Activated T-helper 1 cell treated with anti-CD3 and anti-CD28 coated beads, Interleukin-2, amount 50 U/mL, for 16 hours (primary cell): Measurements from ENCODE around the gene CRPPA.
"Not testable (repeated sequence)": the region's sequence is repeated elsewhere in the genome, so short reads cannot be mapped to it uniquely, and the experiment has no call there.

Source experiments
- DNase-seq, 2 donors: peaks; one replicate each; pipeline ENCODE4 v3.0.0-alpha.2; 2020; ENCODE audit warnings: low read depth in 1 of 2, low spot score in 1 of 2

The CRPPA gene

GRCh38 chr7:16421333-16422102 is at the start of gene CRPPA:
Gene CRPPA, minus strand, starts transcription at chr7:16421538. Its CDS starts 216 bp downstream, at chr7:16421322.
- DNase-seq, result peak in 1 of 2 donors; percentile 19

DNA sequence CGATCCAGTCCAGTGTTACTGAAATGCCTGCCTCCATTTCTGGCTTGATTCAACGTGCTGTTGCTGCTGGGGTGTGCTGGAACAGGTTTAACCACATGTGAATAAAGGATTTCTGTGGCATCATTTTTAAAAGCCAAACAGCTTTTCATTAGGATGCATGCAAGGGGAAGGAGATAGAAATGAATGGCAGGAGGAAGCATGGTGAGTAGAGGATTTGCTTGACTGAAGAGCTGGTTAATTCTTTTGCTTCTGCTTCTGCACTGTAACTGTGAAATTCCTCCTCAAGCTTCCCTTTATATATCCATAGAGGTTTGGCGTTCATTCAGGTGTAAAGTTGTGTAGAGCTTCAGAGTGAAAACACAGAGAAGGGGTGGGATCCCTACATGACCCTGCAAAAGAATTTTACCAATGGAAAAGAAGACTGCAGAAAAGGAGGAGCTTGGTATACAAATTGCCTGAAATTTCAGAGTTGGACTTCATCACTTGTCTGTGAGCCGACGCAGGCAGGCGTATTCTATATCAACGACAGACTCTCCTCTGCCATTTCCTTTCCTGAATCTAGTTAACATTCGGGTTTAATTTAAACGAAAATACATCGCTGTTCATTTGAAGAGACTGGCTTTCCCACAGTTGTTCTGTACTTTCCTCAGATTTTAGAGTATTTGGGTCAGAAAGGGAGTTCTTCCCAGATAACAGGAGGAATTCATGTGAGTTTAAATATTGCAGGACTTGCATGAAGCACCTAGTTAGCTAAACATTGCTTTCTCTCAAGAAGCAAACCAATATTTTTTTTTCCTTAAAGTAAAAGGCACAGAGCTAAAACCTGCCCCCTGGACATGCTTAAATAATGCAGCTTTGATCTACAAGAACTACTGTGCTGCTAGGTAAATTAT is 44.4 kb upstream of the CRPPA start, which contains the start of gene SOSTDC1:
Gene SOSTDC1, minus strand, starts transcription at position 270 of the 893 bp plus-strand sequence. Its CDS starts 70 bp downstream, at position 200.
- DNase-seq, result no peak

- DNase-seq, result no peak
These were observed 42.8 kb upstream of the CRPPA start for GRCh38 chr7:16463949-16464715.

DNA sequence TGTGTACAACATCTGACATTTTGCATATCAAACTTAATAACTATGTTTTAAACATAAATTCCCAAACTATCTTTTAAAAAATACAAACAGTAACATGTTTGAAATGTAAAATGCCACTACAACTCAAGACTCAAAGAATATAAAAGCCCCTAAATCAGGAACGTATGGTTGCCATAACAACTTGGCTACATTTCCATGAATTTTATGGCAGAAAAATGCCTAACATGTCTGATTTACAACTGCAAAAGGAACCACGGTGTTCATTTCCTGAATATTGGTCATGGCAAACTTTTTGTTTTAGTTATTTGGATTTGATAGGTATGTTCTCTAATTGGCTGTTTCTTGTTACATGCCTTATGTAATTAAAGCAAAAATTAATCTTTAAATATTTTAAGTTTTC is 42.2 kb upstream of the CRPPA start:
- DNase-seq, result no peak

GRCh38 chr7:16462431-16462889 is 41.1 kb upstream of the CRPPA start:
- DNase-seq, result no peak

- DNase-seq, result no peak
These were observed 39.6 kb upstream of the CRPPA start for GRCh38 chr7:16460789-16461493.

- DNase-seq, result not testable (repeated sequence)
These were observed 35.0 kb upstream of the CRPPA start for GRCh38 chr7:16456303-16456702.

GRCh38 chr7:16455591-16455990 is 34.3 kb upstream of the CRPPA start:
- DNase-seq, result no peak

DNA sequence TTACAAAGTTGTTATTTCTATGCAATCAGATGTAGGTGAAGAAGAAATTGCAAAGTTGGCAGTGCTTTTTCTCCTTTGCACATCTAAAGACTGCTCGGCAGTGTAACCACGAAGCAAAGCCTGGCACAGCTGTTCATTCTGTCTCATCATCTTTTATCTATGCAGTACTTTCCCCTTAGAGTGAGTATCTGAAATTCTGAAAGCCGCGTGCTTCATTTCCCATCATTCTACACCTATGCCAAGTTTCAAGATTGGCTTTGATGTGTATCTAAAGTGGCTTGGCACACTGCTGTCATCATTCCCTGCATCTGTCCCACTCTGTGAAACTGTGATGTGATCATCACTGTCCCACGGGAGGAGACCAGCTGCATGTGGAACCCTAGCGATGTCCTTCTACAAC is 29.0 kb upstream of the CRPPA start:
- no peak for DNase-seq

- no peak for DNase-seq
These were observed 26.5 kb upstream of the CRPPA start for GRCh38 chr7:16447876-16448275.

GRCh38 chr7:16446508-16446907 is 25.2 kb upstream of the CRPPA start:
- DNase-seq, result no peak

- not testable (repeated sequence) for DNase-seq
These were observed 22.5 kb upstream of the CRPPA start for GRCh38 chr7:16443871-16444270.

- no peak for DNase-seq
These were observed 17.6 kb upstream of the CRPPA start for GRCh38 chr7:16438988-16439387.

- DNase-seq, result no peak
These were observed 15.0 kb upstream of the CRPPA start for GRCh38 chr7:16436306-16436705.

- DNase-seq, result no peak
These were observed 12.3 kb upstream of the CRPPA start for GRCh38 chr7:16433568-16434122.

DNA sequence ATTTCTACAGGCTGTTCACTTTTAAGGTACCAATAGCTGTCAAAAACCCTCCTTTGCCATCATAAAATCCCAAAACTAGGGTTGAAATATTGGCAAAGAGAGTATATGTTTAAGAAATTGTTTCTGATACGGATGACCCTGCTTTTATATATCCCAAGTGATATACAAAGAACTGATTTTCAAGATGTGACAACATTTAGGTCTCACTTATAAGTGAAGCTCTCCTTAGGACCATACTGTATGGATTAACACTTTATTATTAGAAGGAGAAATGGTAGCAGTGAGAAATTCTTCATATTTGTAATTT is 11.0 kb upstream of the CRPPA start:
- no peak for DNase-seq

GRCh38 chr7:16431646-16432424 is 10.5 kb upstream of the CRPPA start:
- DNase-seq, result no peak

DNA sequence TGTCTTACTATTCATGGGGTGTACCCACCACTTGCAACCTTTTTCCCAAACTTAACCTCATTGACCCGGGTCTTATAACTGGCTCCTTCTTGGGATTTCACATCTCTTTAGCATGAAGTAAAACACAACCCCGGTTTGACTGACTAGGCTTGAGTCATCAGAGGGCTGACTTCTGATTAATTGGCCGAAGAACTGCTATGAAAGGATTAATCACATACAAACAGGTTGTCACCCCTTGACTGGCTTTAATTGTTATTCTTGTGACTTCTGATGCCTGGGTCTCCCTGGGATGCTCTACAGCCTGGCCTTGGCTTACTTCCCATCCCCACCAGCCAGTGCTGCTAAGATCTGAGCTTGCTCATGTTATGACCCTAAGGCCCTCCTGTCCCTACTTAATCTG is 8.8 kb upstream of the CRPPA start:
- DNase-seq, result no peak

- no peak for DNase-seq
These were observed 7.3 kb upstream of the CRPPA start for GRCh38 chr7:16428672-16429071.

DNA sequence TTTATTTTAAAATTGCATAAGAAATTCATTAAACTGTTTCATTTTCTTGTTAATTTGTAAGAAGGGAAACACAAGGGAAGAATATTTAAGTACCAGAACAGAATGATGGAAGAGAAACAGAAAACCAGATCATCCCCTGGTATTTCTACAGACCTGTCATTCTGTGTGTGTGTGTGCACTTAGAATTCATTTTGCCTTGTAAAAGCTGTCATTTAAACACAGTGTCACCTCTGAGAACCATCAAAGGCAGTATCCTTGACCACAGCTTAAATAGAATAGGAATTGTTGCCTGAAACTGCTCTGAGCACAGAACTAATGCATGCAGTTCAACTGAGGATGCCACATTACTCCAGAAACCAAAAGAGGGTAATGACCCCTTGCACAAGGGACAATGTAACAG is 6.8 kb upstream of the CRPPA start:
- DNase-seq, result no peak
